ENCODE measurements around the gene EAF1.

EAF1 gene

GRCh38 chr3:15428539-15428938 is 1.1 kb downstream of the EAF1 start:
- POLR2A ChIA-PET: no interaction called here
- TF ChIP-seq CTCF (IDR thresholded peaks at IDR 0.05; ENCODE audit: control extremely low read depth, extremely low read depth, low read depth, missing control alignments): no peak
- CTCF ChIA-PET: interaction anchor here (1.0 to 2.9 kb wide), 5 partner anchors 15 to 226 kb away, joined by 3 to 10 read pairs (median 4); no protein-coding TSS in a partner anchor
- no peak for DNase-seq (ENCODE audit: extremely low spot score)

- no peak for TF ChIP-seq CTCF (IDR thresholded peaks at IDR 0.05; ENCODE audit: control extremely low read depth, extremely low read depth, low read depth, missing control alignments)
- ChIA-PET CTCF (interaction anchor here (1.0 to 2.9 kb wide), 5 partner anchors 15 to 226 kb away, joined by 3 to 10 read pairs (median 4); no protein-coding TSS in a partner anchor), POLR2A (no interaction called here)
- DNase-seq (ENCODE audit: extremely low spot score): no peak
Observed at GRCh38 chr3:15429080-15429479, 1.7 kb downstream of the EAF1 start.

GRCh38 chr3:15430624-15431023 is 3.2 kb downstream of the EAF1 start:
- DNase-seq (ENCODE audit: extremely low spot score): no peak
- no peak for TF ChIP-seq CTCF (IDR thresholded peaks at IDR 0.05; ENCODE audit: control extremely low read depth, extremely low read depth, low read depth, missing control alignments)
- ChIA-PET CTCF (interaction anchor here (0.8 to 2.9 kb wide), 9 partner anchors 9 to 228 kb away, joined by 3 to 10 read pairs (median 3); no protein-coding TSS in a partner anchor), POLR2A (interaction anchor here (0.7 kb wide), 1 partner anchor 13 kb away, joined by 3 read pairs; no protein-coding TSS in a partner anchor)

GRCh38 chr3:15431256-15431837 is 3.9 kb downstream of the EAF1 start:
- DNase-seq (ENCODE audit: extremely low spot score): no peak
- POLR2A ChIA-PET: no interaction called here
- CTCF ChIA-PET: interaction anchor here (0.8 to 2.9 kb wide), 8 partner anchors 8 to 228 kb away, joined by 3 to 10 read pairs (median 3); no protein-coding TSS in a partner anchor
- TF ChIP-seq CTCF (IDR thresholded peaks at IDR 0.05; ENCODE audit: control extremely low read depth, extremely low read depth, low read depth, missing control alignments): no peak

- ChIA-PET POLR2A (interaction anchor here (0.6 kb wide), 1 partner anchor 234 kb away, joined by 3 read pairs; no protein-coding TSS in a partner anchor), CTCF (interaction anchor here (1.1 to 1.8 kb wide), 5 partner anchors 9 to 325 kb away, joined by 3 to 12 read pairs (median 3); no protein-coding TSS in a partner anchor)
- DNase-seq (ENCODE audit: extremely low spot score): no peak
- TF ChIP-seq CTCF (IDR thresholded peaks at IDR 0.05; ENCODE audit: control extremely low read depth, extremely low read depth, low read depth, missing control alignments): no peak
Observed at GRCh38 chr3:15433531-15433930, 6.1 kb downstream of the EAF1 start.

GRCh38 chr3:15434756-15435155 is 7.4 kb downstream of the EAF1 start:
- POLR2A ChIA-PET: interaction anchor here (0.6 kb wide), 1 partner anchor 1026 kb away, joined by 3 read pairs; no protein-coding TSS in a partner anchor
- DNase-seq (ENCODE audit: extremely low spot score): no peak
- no peak for TF ChIP-seq CTCF (IDR thresholded peaks at IDR 0.05; ENCODE audit: control extremely low read depth, extremely low read depth, low read depth, missing control alignments)
- CTCF ChIA-PET: interaction anchor here (1.0 to 1.8 kb wide), 6 partner anchors 9 to 326 kb away, joined by 3 to 12 read pairs (median 4); partner anchors contain the start of gene HACL1

Measured in GM10248 (cell line).